ENCODE results near the gene SPRR2B. TPM values are rescaled to one million over a fixed set of nuclear protein-coding genes. Genes with fewer than 3 reads are reported as not detected.

Gene SPRR2B
- total and polyA plus RNA-seq, 7 donors, result not detected

DNA sequence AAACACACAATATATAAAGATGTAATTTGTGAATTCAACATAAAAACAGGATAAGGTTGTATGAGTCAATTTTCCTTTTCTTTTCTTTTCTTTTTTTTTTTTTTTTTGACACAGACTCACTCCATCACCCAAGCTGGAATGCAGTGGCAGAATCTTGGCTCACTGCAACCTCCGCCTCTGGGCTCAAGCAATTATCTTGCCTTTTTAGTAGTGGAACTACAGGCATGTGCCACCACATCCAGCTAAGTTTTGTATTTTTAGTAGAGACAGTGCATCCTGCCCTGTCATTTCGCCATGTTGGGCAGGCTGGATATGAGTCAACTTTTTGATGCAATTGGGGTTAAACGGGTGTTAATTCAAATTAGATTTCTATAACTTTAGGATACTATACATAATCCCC lies 10.3 kb upstream of the SPRR2B start:
- Histone ChIP-seq H3K27me3 (no peaks in the 10 kb centered on the region), H3K4me3 (no peak overlapping the region), H3K4me1 (no peaks in the 10 kb centered on the region), H3K27ac (no peak overlapping the region), H3K9me3 (no peaks in the 10 kb centered on the region), H3K36me3 (no peaks in the 10 kb centered on the region)
- TF ChIP-seq POLR2A (IDR thresholded peaks at IDR 0.05) (no peak), EP300 (IDR thresholded peaks at IDR 0.05) (no peak), POLR2AphosphoS5 (IDR thresholded peaks at IDR 0.05) (no peak)
- TF ChIP-seq, protein P1, sequence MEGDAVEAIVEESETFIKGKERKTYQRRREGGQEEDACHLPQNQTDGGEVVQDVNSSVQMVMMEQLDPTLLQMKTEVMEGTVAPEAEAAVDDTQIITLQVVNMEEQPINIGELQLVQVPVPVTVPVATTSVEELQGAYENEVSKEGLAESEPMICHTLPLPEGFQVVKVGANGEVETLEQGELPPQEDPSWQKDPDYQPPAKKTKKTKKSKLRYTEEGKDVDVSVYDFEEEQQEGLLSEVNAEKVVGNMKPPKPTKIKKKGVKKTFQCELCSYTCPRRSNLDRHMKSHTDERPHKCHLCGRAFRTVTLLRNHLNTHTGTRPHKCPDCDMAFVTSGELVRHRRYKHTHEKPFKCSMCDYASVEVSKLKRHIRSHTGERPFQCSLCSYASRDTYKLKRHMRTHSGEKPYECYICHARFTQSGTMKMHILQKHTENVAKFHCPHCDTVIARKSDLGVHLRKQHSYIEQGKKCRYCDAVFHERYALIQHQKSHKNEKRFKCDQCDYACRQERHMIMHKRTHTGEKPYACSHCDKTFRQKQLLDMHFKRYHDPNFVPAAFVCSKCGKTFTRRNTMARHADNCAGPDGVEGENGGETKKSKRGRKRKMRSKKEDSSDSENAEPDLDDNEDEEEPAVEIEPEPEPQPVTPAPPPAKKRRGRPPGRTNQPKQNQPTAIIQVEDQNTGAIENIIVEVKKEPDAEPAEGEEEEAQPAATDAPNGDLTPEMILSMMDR (IDR thresholded peaks at IDR 0.05), result no peak
- intact Hi-C loops (cut with DNase I), result no loop called here
- WGBS, 2 donors, result 85 to 90% methylated on average over 3 of the region's 3 CpGs
- no peak for DNase-seq

GRCh38 chr1:153072806-153073726 lies 1.7 kb upstream of the SPRR2B start:
- H3K4me1 ChIP-seq, result no peaks in the 10 kb centered on the region
- no peak overlapping the region for H3K27ac ChIP-seq
- no peak overlapping the region for H3K4me3 ChIP-seq
- TF ChIP-seq POLR2AphosphoS5 (IDR thresholded peaks at IDR 0.05) (no peak), POLR2A (IDR thresholded peaks at IDR 0.05) (no peak), EP300 (IDR thresholded peaks at IDR 0.05) (no peak)
- TF ChIP-seq, protein P1 (IDR thresholded peaks at IDR 0.05), result no peak
- no peaks in the 10 kb centered on the region for H3K36me3 ChIP-seq
- intact Hi-C loops (cut with DNase I), result no loop called here
- H3K27me3 ChIP-seq, result no peaks in the 10 kb centered on the region
- H3K9me3 ChIP-seq, result no peaks in the 10 kb centered on the region
- WGBS, 2 donors, result 80 to 81% methylated on average over 5 of the region's 5 CpGs
- no peak for DNase-seq

DNA sequence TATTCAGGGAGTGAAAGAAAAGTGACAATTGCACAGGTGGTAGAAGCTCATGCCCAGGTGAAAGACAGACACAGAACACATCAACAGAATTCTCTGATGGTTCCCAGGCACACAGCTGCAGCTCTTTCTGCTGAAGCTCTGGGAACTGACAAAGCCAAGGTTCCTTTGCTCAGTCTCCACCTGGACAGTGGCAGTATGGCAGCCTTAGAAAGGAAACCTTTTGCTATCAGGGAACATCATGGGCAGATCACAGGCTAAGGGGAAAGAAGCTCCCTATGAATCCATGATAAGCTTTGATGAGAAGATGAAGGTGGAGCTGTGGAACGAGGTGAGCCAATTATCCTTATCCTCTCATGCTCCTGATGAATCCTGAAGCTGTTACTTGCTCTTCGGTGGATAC lies 1.2 kb downstream of the SPRR2B start:
- Histone ChIP-seq H3K27me3 (no peaks in the 10 kb centered on the region), H3K9me3 (no peaks in the 10 kb centered on the region), H3K4me3 (no peak overlapping the region), H3K36me3 (no peaks in the 10 kb centered on the region), H3K4me1 (no peaks in the 10 kb centered on the region), H3K27ac (no peak overlapping the region)
- intact Hi-C loops (cut with DNase I), result no loop called here
- TF ChIP-seq POLR2AphosphoS5 (IDR thresholded peaks at IDR 0.05) (no peak), POLR2A (IDR thresholded peaks at IDR 0.05) (no peak), EP300 (IDR thresholded peaks at IDR 0.05) (no peak)
- TF ChIP-seq, protein P1 (IDR thresholded peaks at IDR 0.05), result no peak
- 53 to 74% methylated on average over 2 of the region's 2 CpGs for WGBS, 2 donors
- no peak for DNase-seq

- WGBS, 2 donors, result 71 to 77% methylated on average over 6 of the region's 6 CpGs
- no peaks in the 10 kb centered on the region for H3K27me3 ChIP-seq
- H3K4me3 ChIP-seq, result no peak overlapping the region
- no peak overlapping the region for H3K27ac ChIP-seq
- no peaks in the 10 kb centered on the region for H3K36me3 ChIP-seq
- H3K9me3 ChIP-seq, result no peaks in the 10 kb centered on the region
- intact Hi-C loops (cut with DNase I), result no loop called here
- no peak for TF ChIP-seq POLR2A (IDR thresholded peaks at IDR 0.05)
- TF ChIP-seq POLR2AphosphoS5 (IDR thresholded peaks at IDR 0.05), result no peak
- no peak for TF ChIP-seq EP300 (IDR thresholded peaks at IDR 0.05)
- TF ChIP-seq, protein P1 (IDR thresholded peaks at IDR 0.05), result no peak
- no peaks in the 10 kb centered on the region for H3K4me1 ChIP-seq
- DNase-seq, result no peak
These were observed 12.3 kb downstream of the SPRR2B start for GRCh38 chr1:153058826-153059784.

Data from sigmoid colon (tissue), 7 donors.